Spleen (tissue), 11 donors: ENCODE measurements around the gene TK1. TPM values are rescaled to one million over a fixed set of nuclear protein-coding genes. Genes with fewer than 3 reads are reported as not detected.

Experiments
- DNase-seq: peaks from one replicate; pipeline ENCODE4 v3.0.0-alpha.2; 2020
- H3K27ac ChIP-seq, 8 donors: fragments of 200-600 bp; sonication (generic) in 7 of 8; 1 replicate in 4 of 8; 2 replicates in 4 of 8; pipeline versions ENCODE4 v1.5.0 to v1.8.0; 2016 to 2021; ENCODE audit warnings: inconsistent platforms in 4 of 8, mild to moderate bottlenecking in 4 of 8, moderate library complexity in 1 of 8
- H3K27me3 ChIP-seq, 7 donors: fragments of 200-600 bp; sonication (generic) in 6 of 7; replicated peaks in 1 of 7; 1 replicate in 4 of 7; 2 replicates in 3 of 7; pipeline versions ENCODE4 v1.5.0 to v1.8.0; 2016 to 2021; ENCODE audit warnings: inconsistent platforms in 3 of 7, mild to moderate bottlenecking in 1 of 7
- H3K36me3 ChIP-seq, 6 donors: fragments of 200-600 bp; sonication (generic) in 5 of 6; 1 replicate in 4 of 6; 2 replicates in 2 of 6; pipeline versions ENCODE4 v1.5.0 to v1.8.0; 2016 to 2021; ENCODE audit warnings: inconsistent platforms in 2 of 6
- H3K4me1 ChIP-seq, 6 donors: fragments of 200-600 bp; sonication (generic) in 5 of 6; 1 replicate in 3 of 6; 2 replicates in 3 of 6; pipeline versions ENCODE4 v1.5.0 to v1.8.0; 2016 to 2021; ENCODE audit warnings: inconsistent platforms in 3 of 6
- H3K4me3 ChIP-seq, 8 donors: fragments of 200-600 bp; sonication (generic) in 7 of 8; 1 replicate in 4 of 8; 2 replicates in 4 of 8; pipeline versions ENCODE4 v1.5.0 to v1.8.0; 2016 to 2021; ENCODE audit warnings: inconsistent platforms in 4 of 8, mild to moderate bottlenecking in 4 of 8, moderate library complexity in 2 of 8
- H3K9me3 ChIP-seq, 8 donors: fragments of 200-600 bp; sonication (generic) in 7 of 8; 1 replicate in 4 of 8; 2 replicates in 4 of 8; pipeline versions ENCODE4 v1.5.0 to v1.8.0; 2016 to 2021; ENCODE audit warnings: inconsistent platforms in 4 of 8
- CTCF ChIP-seq, 11 experiments: fragments of 200-600 bp in 7 of 11; fragments of 450-650 bp in 4 of 11; sonication (generic) in 4 of 11; IDR thresholded peaks in 8 of 11; conservative IDR thresholded peaks in 3 of 11; 1 replicate in 7 of 11; 2 replicates in 4 of 11; pipeline versions ENCODE4 v1.4.0 to v1.8.0; 2016 to 2021; ENCODE audit warnings: antibody characterized with exemption in 11 of 11, inconsistent platforms in 4 of 11, mild to moderate bottlenecking in 1 of 11
- POLR2A ChIP-seq, 3 donors: fragments of 450-650 bp; IDR thresholded peaks; one replicate each; pipeline ENCODE4 v1.5.1; 2017; ENCODE audit warnings: antibody characterized with exemption in 3 of 3, mild to moderate bottlenecking in 1 of 3
- POLR2AphosphoS5 ChIP-seq, 3 donors: sonication (generic); formaldehyde crosslinking; IDR thresholded peaks; one replicate each; pipeline ENCODE4 v1.5.1; 2017; ENCODE audit warnings: antibody characterized with exemption in 3 of 3
- WGBS, 5 donors: extraction: QIAGEN DNeasy Blood & Tissue Kit in 3 of 5; methylation state at CpG; one replicate each; pipeline versions ENCODE4 v1.1.5 to v1.1.7; 2013 to 2018; 5-methylcytosine and 5-hydroxymethylcytosine counted together
- intact Hi-C: fragments of 100-400 bp; cut with DNase I; formaldehyde crosslinking; loops from one replicate; pipeline ENCODE4 v1.15.0; 2023; ENCODE audit warnings: low total_unique reads
- polyA plus RNA-seq, 3 donors: library from polyadenylated mRNA; stranded (reverse); fragments of 200-250 nt; gene quantifications; one replicate each; pipeline ENCODE4 v1.2.1, GENCODE V29; 2013
- total RNA-seq, 7 donors: library from RNA; depleted of rRNA in 3 of 7; stranded (reverse); fragments of >200 nt in 3 of 7; fragmentation: NEBNext Ultra II Directional in 4 of 7; extraction: Animal tissue kit (Norgen Biotek cat#: 25700) in 4 of 7; gene quantifications; one replicate each; pipeline versions ENCODE4 v1.1.0 to v1.2.1, GENCODE V29; 2016 to 2021
- donor health status: healthy with polysubstance abuse.
- donor health status: DM: no; HTN: no; CAD: no; lungs with moderate emphysema.
- donor health status: DM: no; HTN: no; CAD: no.
- donor health status: Bipolar disorder and iron deficiency.
- donor health status: healthy.
- donor health status: DM: no; HTN: no; CAD: no.
- donor health status: DM: yes; HTN: yes; CAD: no.

TK1 gene
- total and polyA plus RNA-seq, 10 donors: 3.7 to 20.4 (median 10.7) TPM

DNA sequence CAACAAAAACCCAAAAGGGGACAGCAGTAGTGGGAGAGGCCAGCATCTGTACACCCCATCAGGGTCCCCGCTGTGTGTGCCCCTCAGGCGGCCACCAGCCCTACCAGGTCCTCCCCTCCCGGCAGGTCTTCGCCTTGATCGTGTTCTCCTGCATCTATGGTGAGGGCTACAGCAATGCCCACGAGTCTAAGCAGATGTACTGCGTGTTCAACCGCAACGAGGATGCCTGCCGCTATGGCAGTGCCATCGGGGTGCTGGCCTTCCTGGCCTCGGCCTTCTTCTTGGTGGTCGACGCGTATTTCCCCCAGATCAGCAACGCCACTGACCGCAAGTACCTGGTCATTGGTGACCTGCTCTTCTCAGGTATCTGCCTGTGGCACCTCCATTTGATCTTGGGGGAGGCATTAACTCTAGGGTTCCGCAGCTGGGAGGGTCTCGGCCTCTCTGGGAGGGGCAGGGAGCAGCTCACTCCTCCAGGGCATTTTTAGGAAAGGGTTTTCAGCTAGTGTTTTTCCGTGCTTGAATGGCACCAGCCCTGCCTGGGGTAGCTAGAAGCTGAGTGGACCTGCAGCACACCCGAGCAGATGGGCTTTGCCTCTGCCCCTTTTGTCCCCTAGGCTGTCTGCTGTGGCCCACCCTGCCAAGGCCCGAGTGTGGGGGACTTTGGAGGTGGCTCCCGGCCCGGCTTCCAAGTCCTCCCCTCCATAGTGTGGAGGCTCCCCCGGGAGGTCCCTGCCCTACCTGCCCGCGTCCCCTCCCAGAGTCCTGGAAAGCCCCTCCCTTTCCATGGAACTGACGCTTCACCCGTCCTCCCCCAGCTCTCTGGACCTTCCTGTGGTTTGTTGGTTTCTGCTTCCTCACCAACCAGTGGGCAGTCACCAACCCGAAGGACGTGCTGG, 15.9 kb downstream of the TK1 start:
- no peak for TF ChIP-seq CTCF (IDR thresholded peaks at IDR 0.05 in 8 of 11, conservative IDR thresholded peaks at IDR 0.05 in 3 of 11)
- TF ChIP-seq POLR2A (IDR thresholded peaks at IDR 0.05): no peak
- TF ChIP-seq POLR2AphosphoS5 (IDR thresholded peaks at IDR 0.05): peak in 1 of 3 donors; percentile 42
- no peaks in the 10 kb centered on the region for H3K27me3 ChIP-seq
- H3K4me1 ChIP-seq: peaks cover 63 to 86% (median 76%) of the 10 kb centered on the region in 6 donors
- intact Hi-C loops: no loop called here
- no peak for DNase-seq
- H3K36me3 ChIP-seq: peaks cover 0 to 44% (median 16%) of the 10 kb centered on the region in 6 donors
- WGBS, 5 donors: 79 to 86% (median 81%) methylated on average over 29 to 31 of the region's 31 CpGs
- H3K9me3 ChIP-seq: no peaks in the 10 kb centered on the region
- peak overlapping the region in 1 of 8 donors; percentile 93 for H3K4me3 ChIP-seq
- H3K27ac ChIP-seq: peak overlapping the region in 7 of 8 donors; percentile 75 to 96 (median 87)

GRCh38 chr17:78168903-78169793, 17.7 kb downstream of the TK1 start:
- Histone ChIP-seq H3K4me3 (peak overlapping the region; percentile 56 to 94 (median 72)), H3K4me1 (peaks cover 45 to 74% (median 59%) of the 10 kb centered on the region in 6 donors), H3K9me3 (no peaks in the 10 kb centered on the region), H3K27ac (peak overlapping the region; percentile 75 to 96 (median 90)), H3K27me3 (no peaks in the 10 kb centered on the region), H3K36me3 (peaks cover 0 to 44% (median 16%) of the 10 kb centered on the region in 6 donors)
- no peak for TF ChIP-seq POLR2A (IDR thresholded peaks at IDR 0.05)
- TF ChIP-seq POLR2AphosphoS5 (IDR thresholded peaks at IDR 0.05): no peak
- no peak for TF ChIP-seq CTCF (IDR thresholded peaks at IDR 0.05 in 8 of 11, conservative IDR thresholded peaks at IDR 0.05 in 3 of 11)
- intact Hi-C loops: no loop called here
- peak; percentile 89 for DNase-seq
- 3 to 15% (median 9%) methylated on average over 13 to 38 of the region's 38 CpGs for WGBS, 5 donors

DNA sequence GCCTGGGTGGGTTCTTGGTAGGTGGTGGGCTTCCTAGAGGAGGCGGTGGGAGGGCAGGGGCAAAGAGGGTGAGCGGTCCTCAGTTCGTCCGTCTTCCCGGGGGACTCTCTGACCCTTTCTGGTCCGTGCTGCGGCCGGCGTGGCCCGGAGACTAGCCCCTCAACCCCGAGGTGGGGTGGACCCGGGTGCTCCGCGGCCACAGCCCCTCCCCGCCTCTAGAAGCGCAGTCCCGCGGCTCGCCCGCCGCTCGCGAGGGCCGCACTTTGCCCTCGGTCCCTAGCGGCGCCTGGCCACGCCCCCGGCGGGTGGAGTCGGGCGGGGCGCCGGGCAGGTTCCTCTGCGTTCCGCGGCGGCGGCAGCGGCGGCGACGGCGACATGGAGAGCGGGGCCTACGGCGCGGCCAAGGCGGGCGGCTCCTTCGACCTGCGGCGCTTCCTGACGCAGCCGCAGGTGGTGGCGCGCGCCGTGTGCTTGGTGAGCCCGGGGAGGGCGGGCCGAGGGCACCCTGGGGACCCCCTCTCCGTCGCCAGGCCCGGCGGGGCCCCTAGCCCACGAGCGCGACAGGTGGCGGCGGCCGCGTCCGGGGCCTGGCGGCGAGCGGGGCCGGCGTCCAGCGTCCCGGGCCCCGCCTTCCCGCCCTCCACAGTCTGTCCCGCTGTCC, 18.5 kb downstream of the TK1 start, which contains the start of gene SYNGR2:
SYNGR2 (plus strand) TSS at position 340 of the 661 bp plus-strand sequence; CDS start at position 376, 36 bp downstream.
- Histone ChIP-seq H3K4me1 (peaks cover 38 to 73% (median 52%) of the 10 kb centered on the region in 6 donors), H3K36me3 (peaks cover 0 to 36% (median 16%) of the 10 kb centered on the region in 6 donors), H3K27ac (peak within 1 kb of the TSS; percentile 75 to 96 (median 90)), H3K4me3 (peak within 1 kb of the TSS; percentile 56 to 94 (median 72)), H3K9me3 (no peaks in the 10 kb centered on the region), H3K27me3 (no peaks in the 10 kb centered on the region)
- TF ChIP-seq CTCF (IDR thresholded peaks at IDR 0.05 in 8 of 11, conservative IDR thresholded peaks at IDR 0.05 in 3 of 11) (peak in 2 of 11 experiments; percentile 8 to 25), POLR2AphosphoS5 (IDR thresholded peaks at IDR 0.05) (peak; percentile 90 to 94 (median 93)), POLR2A (IDR thresholded peaks at IDR 0.05) (peak in 2 of 3 donors; percentile 51 to 73)
- 0 to 1% (median 0%) methylated on average over 15 to 84 of the region's 84 CpGs for WGBS, 5 donors
- peak; percentile 99 for DNase-seq
- intact Hi-C loops: no loop called here
